Lower leg skin (tissue), 4 donors: Measurements from ENCODE around the gene KIAA1671. TPM values are rescaled to one million over a fixed set of nuclear protein-coding genes. Genes with fewer than 3 reads are reported as not detected.

Experiments
- DNase-seq, 2 donors: peaks; one replicate each; pipeline ENCODE4 v3.0.0-alpha.2; 2019; ENCODE audit warnings: low spot score in 2 of 2
- H3K4me3 ChIP-seq: fragments of 200-600 bp; sonication (generic); 2 replicates; pipeline ENCODE4 v1.5.1; 2017; ENCODE audit warnings: mild to moderate bottlenecking, low read depth; ENCODE audit not compliant: poor library complexity, severe bottlenecking
- POLR2A ChIP-seq, 2 donors: fragments of 450-650 bp; IDR thresholded peaks; one replicate each; pipeline ENCODE4 v1.6.1; 2016 to 2017; ENCODE audit warnings: antibody characterized with exemption in 2 of 2, mild to moderate bottlenecking in 1 of 2, moderate library complexity in 1 of 2
- WGBS, 2 donors: methylation state at CpG; one replicate each; pipeline ENCODE4 v1.1.5; 2018; 5-methylcytosine and 5-hydroxymethylcytosine counted together
- intact Hi-C: fragments of 100-400 bp; cut with DNase I; formaldehyde crosslinking; loops from one replicate; pipeline ENCODE4 v1.15.0; 2023; ENCODE audit warnings: low total_unique reads
- total RNA-seq, 4 donors: library from RNA; depleted of rRNA; stranded (reverse); fragments of >200 nt; gene quantifications; one replicate each; pipeline ENCODE4 v1.1.0, GENCODE V29; 2016
- TF ChIP-seq, protein P1 (sequence below), 3 donors: fragments of 450-650 bp; IDR thresholded peaks; one replicate each; pipeline ENCODE4 v1.5.1; 2016; ENCODE audit warnings: antibody characterized with exemption in 3 of 3, mild to moderate bottlenecking in 3 of 3, moderate library complexity in 2 of 3

The KIAA1671 gene
- total RNA-seq, 4 donors from 2014 or later: 60.0 to 87.8 (median 85.1) TPM

DNA sequence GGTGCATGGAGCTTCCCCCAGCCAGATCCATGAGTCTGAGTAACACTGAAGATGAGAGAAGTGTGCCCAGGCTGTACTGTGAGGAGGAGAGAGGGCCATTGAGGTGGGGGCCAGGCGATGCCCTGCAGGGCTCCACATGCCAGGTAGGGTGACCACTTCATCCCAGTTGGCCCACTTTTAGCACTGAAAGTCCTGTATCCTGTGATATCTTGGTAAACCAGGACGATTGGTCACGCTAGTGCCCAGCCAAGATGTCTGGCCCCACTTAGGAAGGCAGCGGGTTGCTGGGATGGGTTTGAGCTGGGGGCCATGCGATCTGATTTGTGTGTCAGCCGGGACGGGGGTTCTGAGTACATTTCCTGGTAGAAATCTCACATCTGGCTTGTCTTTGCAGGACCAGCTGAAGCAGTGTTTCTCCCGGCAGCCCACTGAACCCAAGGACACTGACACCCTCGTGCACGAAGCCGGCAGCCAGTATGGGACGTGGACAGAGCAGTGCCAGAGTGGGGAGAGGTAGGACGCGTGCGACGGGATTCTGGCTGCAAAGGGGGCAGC is 218.0 kb downstream of the KIAA1671 start:
- WGBS, 2 donors: 83 to 91% methylated on average over 16 of the region's 16 CpGs
- no peak for TF ChIP-seq POLR2A (IDR thresholded peaks at IDR 0.05)
- TF ChIP-seq, protein P1, sequence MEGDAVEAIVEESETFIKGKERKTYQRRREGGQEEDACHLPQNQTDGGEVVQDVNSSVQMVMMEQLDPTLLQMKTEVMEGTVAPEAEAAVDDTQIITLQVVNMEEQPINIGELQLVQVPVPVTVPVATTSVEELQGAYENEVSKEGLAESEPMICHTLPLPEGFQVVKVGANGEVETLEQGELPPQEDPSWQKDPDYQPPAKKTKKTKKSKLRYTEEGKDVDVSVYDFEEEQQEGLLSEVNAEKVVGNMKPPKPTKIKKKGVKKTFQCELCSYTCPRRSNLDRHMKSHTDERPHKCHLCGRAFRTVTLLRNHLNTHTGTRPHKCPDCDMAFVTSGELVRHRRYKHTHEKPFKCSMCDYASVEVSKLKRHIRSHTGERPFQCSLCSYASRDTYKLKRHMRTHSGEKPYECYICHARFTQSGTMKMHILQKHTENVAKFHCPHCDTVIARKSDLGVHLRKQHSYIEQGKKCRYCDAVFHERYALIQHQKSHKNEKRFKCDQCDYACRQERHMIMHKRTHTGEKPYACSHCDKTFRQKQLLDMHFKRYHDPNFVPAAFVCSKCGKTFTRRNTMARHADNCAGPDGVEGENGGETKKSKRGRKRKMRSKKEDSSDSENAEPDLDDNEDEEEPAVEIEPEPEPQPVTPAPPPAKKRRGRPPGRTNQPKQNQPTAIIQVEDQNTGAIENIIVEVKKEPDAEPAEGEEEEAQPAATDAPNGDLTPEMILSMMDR (IDR thresholded peaks at IDR 0.05): no peak
- intact Hi-C loops: no loop called here
- peak in 1 of 2 donors; percentile 82 for DNase-seq
- H3K4me3 ChIP-seq: no peak overlapping the region

DNA sequence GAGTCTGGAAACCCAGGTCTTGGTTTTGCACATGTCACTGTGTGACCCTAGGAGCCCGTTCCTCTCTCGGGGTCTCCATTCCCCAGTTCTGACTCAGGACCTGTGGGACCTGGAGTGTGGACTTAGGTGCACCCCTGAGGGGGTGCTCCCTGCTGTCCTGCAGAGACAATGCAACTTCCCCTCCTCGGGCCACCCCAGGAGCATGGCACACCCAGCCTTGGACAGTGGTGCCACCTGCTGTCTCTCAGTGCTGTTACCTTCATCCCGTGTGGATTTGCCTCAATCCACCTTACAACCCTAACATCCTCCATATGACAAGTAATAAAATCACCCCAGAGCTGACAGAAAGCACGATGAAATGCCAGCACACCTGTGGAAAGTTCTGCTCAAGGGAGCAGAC is 219.6 kb downstream of the KIAA1671 start:
- intact Hi-C loops: no loop called here
- H3K4me3 ChIP-seq: no peak overlapping the region
- TF ChIP-seq, protein P1 (IDR thresholded peaks at IDR 0.05): no peak
- TF ChIP-seq POLR2A (IDR thresholded peaks at IDR 0.05): no peak
- no peak for DNase-seq
- WGBS, 2 donors: 46 to 54% methylated on average over 5 of the region's 5 CpGs

DNA sequence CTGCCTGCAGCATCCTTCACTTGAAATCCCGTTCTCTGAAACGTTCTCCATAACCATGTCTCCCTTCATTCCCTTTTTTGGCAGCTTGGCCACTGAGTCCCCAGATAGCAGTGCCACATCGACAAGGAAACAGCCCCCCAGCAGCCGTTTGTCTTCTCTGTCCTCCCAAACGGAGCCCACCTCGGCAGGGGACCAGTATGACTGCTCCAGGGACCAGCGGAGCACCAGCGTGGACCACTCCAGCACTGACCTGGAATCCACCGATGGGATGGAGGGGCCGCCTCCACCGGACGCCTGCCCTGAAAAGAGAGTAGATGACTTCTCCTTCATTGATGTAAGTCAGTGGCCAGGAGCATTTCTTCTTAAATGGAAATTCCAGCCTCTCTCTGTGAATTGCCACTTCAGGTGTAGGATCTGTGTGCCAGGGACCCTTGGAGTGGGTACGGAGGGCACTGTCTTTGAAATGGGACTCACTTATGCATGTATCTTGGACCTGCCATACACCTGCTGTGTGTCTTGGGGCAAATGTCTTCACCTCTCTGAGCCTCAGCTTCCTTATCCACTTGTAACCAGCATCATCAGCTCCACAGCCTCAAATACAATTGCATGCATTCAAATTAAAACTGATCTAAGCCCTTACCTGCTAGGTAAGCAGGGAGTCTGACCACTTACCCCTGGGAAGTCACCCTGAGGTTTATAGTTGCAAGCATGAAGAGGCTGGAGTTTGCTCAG is 221.8 kb downstream of the KIAA1671 start:
- no peak overlapping the region for H3K4me3 ChIP-seq
- TF ChIP-seq, protein P1 (IDR thresholded peaks at IDR 0.05): no peak
- TF ChIP-seq POLR2A (IDR thresholded peaks at IDR 0.05): no peak
- no peak for DNase-seq
- intact Hi-C loops: loop anchor here (2.0 kb wide), 1 partner anchor 66 kb away; no protein-coding TSS in a partner anchor
- WGBS, 2 donors: 86 to 87% methylated on average over 11 to 13 of the region's 13 CpGs

DNA sequence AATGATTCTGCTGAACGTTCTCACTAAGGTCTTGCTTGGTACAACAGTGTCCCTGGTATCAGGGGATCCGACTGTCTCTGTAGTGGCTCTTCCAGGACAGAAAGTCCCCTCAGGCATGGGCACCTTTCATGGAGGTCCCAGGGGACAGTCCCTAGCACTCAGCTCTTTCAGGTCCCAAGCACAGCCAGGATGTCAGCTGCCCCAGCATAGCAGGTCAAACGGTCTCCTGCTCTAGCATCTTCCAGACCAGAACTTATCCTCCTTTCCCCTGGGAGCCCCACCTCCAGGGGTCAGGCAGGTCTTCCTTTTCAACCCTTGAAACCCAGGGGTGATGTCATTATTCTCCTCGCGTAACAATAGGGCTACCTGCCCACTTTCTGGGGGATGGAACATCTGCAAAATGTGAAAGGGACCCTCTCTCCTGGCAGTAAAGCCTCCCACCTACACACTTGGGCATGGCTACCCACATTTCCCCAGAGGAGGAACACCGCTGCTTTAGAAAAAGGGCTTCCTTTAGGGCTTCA is 222.4 kb downstream of the KIAA1671 start:
- intact Hi-C loops: loop anchor here (2.0 kb wide), 1 partner anchor 66 kb away; no protein-coding TSS in a partner anchor
- WGBS, 2 donors: 76 to 77% methylated on average over 6 of the region's 6 CpGs
- no peak for DNase-seq
- TF ChIP-seq, protein P1 (IDR thresholded peaks at IDR 0.05): no peak
- no peak for TF ChIP-seq POLR2A (IDR thresholded peaks at IDR 0.05)
- no peak overlapping the region for H3K4me3 ChIP-seq

DNA sequence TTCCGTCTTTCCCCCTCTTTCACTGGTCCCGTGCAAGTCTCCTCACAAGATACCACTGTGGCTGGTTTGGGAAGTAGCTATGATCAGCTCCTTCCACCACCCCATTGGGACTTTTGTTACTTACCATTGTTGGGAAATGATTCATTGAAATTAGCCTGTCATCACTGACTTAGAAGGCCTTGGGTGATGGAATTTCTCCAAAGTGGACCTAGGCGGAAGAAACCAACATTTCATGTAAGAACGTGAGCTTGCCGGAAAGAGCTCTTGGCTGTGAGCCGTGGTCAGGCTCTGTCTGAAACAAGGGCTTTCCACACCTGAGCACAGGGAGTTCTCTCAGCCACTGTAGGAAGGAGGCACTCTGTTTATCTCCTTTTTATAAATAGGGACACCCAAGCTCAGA is 223.7 kb downstream of the KIAA1671 start:
- H3K4me3 ChIP-seq: no peak overlapping the region
- intact Hi-C loops: no loop called here
- no peak for TF ChIP-seq POLR2A (IDR thresholded peaks at IDR 0.05)
- TF ChIP-seq, protein P1 (IDR thresholded peaks at IDR 0.05): no peak
- WGBS, 2 donors: 50 to 80% methylated on average over 6 of the region's 6 CpGs
- no peak for DNase-seq
